ENCODE measurements around the gene ISYNA1. TPM values are rescaled to one million over a fixed set of nuclear protein-coding genes. Genes with fewer than 3 reads are reported as not detected.

ISYNA1 gene
- total and polyA plus RNA-seq, 2 of the 13 experiments (the other 11 are each of a cell fraction or from before 2014, with no cell fraction given), result 29.6 to 48.5 TPM

DNA sequence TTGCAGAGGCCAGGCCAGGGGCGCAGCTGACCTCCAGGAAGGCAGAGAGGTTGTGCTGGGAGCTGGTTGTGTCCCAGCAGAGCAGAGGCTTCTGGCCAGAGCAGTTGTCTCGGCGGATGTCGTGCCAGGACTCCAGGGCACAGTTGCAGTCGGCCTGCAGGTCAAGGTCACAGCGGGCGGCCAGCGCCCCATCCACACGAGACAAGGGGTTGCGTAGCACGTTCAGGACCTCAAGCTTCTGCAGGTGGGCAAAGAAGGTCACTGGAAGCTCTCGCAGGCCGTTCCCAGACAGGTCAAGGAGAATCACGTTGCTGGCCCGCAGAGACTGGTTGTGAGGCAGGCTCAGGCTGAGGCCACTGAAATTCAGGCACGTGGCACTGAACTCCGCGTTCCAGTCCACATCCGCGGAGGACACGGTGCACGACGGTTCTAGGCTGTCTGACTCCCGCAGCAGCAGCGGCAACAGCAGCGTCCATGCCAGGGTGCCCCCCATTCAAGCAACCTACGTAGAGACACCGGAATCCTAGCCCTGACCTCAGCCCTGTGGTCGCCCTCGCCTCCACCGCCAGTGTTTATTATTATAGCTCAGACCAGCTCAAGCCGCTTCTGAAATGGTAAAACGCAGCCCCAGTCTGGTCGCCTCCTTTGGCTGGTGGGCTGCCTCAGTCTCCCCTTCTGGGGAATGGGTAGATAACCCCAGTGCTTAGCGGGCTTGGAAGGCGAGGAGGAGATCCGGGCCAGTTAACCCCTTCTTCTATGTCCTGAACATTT is 41.3 kb downstream of the ISYNA1 start (continued):
- TF ChIP-seq, protein P1, sequence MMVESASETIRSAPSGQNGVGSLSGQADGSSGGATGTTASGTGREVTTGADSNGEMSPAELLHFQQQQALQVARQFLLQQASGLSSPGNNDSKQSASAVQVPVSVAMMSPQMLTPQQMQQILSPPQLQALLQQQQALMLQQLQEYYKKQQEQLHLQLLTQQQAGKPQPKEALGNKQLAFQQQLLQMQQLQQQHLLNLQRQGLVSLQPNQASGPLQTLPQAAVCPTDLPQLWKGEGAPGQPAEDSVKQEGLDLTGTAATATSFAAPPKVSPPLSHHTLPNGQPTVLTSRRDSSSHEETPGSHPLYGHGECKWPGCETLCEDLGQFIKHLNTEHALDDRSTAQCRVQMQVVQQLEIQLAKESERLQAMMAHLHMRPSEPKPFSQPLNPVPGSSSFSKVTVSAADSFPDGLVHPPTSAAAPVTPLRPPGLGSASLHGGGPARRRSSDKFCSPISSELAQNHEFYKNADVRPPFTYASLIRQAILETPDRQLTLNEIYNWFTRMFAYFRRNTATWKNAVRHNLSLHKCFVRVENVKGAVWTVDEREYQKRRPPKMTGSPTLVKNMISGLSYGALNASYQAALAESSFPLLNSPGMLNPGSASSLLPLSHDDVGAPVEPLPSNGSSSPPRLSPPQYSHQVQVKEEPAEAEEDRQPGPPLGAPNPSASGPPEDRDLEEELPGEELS (CRISPR knock-in tag; IDR thresholded peaks at IDR 0.05), result no peak
- TF ChIP-seq ZSCAN9 (CRISPR knock-in tag; IDR thresholded peaks at IDR 0.05; ENCODE audit: borderline replicate concordance) (no peak), SALL2 (CRISPR knock-in tag; IDR thresholded peaks at IDR 0.05) (no peak), ZNF761 (CRISPR knock-in tag; conservative IDR thresholded peaks at IDR 0.05) (no peak), ZNF782 (CRISPR knock-in tag; IDR thresholded peaks at IDR 0.05; ENCODE audit: borderline replicate concordance) (0 out of 2 replicates have a peak, but pooled peaks have one; percentile 22), HNRNPL (IDR thresholded peaks at IDR 0.05; ENCODE audit: low read depth, low read length) (peak; percentile 91), MXI1 (IDR thresholded peaks at IDR 0.05; ENCODE audit: borderline replicate concordance, low read depth, low read length) (no peak), ZEB1 (IDR thresholded peaks at IDR 0.05; ENCODE audit: insufficient replicate concordance, low read depth) (no peak), TCF12 (IDR thresholded peaks at IDR 0.05) (no peak), TCF12 (CRISPR knock-in tag; IDR thresholded peaks at IDR 0.05) (no peak), DNMT1 (CRISPR knock-in tag; IDR thresholded peaks at IDR 0.05) (no peak), ZNF703 (CRISPR knock-in tag; IDR thresholded peaks at IDR 0.05; ENCODE audit: borderline replicate concordance) (no peak), ZNF354B (CRISPR knock-in tag; IDR thresholded peaks at IDR 0.05) (no peak), SAP130 (CRISPR knock-in tag; IDR thresholded peaks at IDR 0.05; ENCODE audit: low read depth) (peak; percentile 56), MTA1 (CRISPR knock-in tag; IDR thresholded peaks at IDR 0.05; ENCODE audit: borderline replicate concordance) (peak; percentile 76; the same call in 1 of the 2 replicates), KDM5A (IDR thresholded peaks at IDR 0.05; ENCODE audit: borderline replicate concordance, low read length) (no peak), NFE2L1 (CRISPR knock-in tag; IDR thresholded peaks at IDR 0.05; ENCODE audit: borderline replicate concordance) (no peak), ZNF749 (CRISPR knock-in tag; IDR thresholded peaks at IDR 0.05; ENCODE audit: borderline replicate concordance) (no peak), TAF15 (IDR thresholded peaks at IDR 0.05; ENCODE audit: low read depth, low read length, poor library complexity, severe bottlenecking) (no peak), ZFX (CRISPR knock-in tag; IDR thresholded peaks at IDR 0.05; ENCODE audit: low read depth) (peak; percentile 65)
- TF ChIP-seq, protein P2, sequence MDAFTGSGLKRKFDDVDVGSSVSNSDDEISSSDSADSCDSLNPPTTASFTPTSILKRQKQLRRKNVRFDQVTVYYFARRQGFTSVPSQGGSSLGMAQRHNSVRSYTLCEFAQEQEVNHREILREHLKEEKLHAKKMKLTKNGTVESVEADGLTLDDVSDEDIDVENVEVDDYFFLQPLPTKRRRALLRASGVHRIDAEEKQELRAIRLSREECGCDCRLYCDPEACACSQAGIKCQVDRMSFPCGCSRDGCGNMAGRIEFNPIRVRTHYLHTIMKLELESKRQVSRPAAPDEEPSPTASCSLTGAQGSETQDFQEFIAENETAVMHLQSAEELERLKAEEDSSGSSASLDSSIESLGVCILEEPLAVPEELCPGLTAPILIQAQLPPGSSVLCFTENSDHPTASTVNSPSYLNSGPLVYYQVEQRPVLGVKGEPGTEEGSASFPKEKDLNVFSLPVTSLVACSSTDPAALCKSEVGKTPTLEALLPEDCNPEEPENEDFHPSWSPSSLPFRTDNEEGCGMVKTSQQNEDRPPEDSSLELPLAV (CRISPR knock-in tag; conservative IDR thresholded peaks at IDR 0.05; ENCODE audit: low read depth), result no peak
- TF ChIP-seq, protein P3, sequence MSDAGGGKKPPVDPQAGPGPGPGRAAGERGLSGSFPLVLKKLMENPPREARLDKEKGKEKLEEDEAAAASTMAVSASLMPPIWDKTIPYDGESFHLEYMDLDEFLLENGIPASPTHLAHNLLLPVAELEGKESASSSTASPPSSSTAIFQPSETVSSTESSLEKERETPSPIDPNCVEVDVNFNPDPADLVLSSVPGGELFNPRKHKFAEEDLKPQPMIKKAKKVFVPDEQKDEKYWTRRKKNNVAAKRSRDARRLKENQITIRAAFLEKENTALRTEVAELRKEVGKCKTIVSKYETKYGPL (CRISPR knock-in tag; IDR thresholded peaks at IDR 0.05), result no peak
- TF ChIP-seq, protein P4, sequence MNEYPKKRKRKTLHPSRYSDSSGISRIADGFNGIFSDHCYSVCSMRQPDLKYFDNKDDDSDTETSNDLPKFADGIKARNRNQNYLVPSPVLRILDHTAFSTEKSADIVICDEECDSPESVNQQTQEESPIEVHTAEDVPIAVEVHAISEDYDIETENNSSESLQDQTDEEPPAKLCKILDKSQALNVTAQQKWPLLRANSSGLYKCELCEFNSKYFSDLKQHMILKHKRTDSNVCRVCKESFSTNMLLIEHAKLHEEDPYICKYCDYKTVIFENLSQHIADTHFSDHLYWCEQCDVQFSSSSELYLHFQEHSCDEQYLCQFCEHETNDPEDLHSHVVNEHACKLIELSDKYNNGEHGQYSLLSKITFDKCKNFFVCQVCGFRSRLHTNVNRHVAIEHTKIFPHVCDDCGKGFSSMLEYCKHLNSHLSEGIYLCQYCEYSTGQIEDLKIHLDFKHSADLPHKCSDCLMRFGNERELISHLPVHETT (CRISPR knock-in tag; conservative IDR thresholded peaks at IDR 0.05), result no peak
